Endodermal cell (in vitro differentiated cells): Measurements from ENCODE around the gene SPPL2C. TPM values are rescaled to one million over a fixed set of nuclear protein-coding genes. Genes with fewer than 3 reads are reported as not detected.
A peak's percentile ranks its signal among the peaks of the same experiment; 100 is the strongest.

Source experiments
- DNase-seq: peaks from one replicate; pipeline ENCODE4 v3.0.0-alpha.2; 2017
- H3K27ac ChIP-seq: 2 replicates; pipeline ENCODE4 v1.5.1; 2013; ENCODE audit warnings: mild to moderate bottlenecking, low read depth, low read length, moderate library complexity
- H3K27me3 ChIP-seq: 2 replicates; pipeline ENCODE4 v1.6.1; 2013; ENCODE audit warnings: mild to moderate bottlenecking, low read length, moderate library complexity; ENCODE audit not compliant: insufficient read depth, control insufficient read depth, poor library complexity, severe bottlenecking
- H3K36me3 ChIP-seq: 2 replicates; pipeline ENCODE4 v1.7.0; 2013; ENCODE audit warnings: mild to moderate bottlenecking, low read length, moderate library complexity; ENCODE audit not compliant: control insufficient read depth, insufficient read depth
- H3K4me1 ChIP-seq: one replicate; pipeline ENCODE4 v1.7.0; 2013; ENCODE audit warnings: low read length; ENCODE audit not compliant: control insufficient read depth, insufficient read depth
- H3K4me3 ChIP-seq: 2 replicates; pipeline ENCODE4 v1.5.1; 2013; ENCODE audit warnings: mild to moderate bottlenecking, low read length, moderate library complexity
- H3K9ac ChIP-seq: 2 replicates; pipeline ENCODE4 v1.6.1; 2013; ENCODE audit warnings: mild to moderate bottlenecking, low read length, moderate library complexity; ENCODE audit not compliant: poor library complexity, severe bottlenecking; ENCODE audit errors: extremely low read depth
- H3K9me3 ChIP-seq: 2 replicates; pipeline ENCODE4 v1.6.1; 2013; ENCODE audit warnings: mild to moderate bottlenecking, low read length, moderate library complexity; ENCODE audit not compliant: control insufficient read depth
- H3K27ac Mint-ChIP-seq: 2 replicates; pipeline ENCODE4 v1.8.0; 2020; ENCODE audit warnings: mixed read lengths
- H3K27me3 Mint-ChIP-seq: 2 replicates; pipeline ENCODE4 v1.8.0; 2021; ENCODE audit warnings: mild to moderate bottlenecking, mixed read lengths; ENCODE audit not compliant: insufficient read depth
- H3K36me3 Mint-ChIP-seq: 2 replicates; pipeline ENCODE4 v1.8.0; 2020; ENCODE audit warnings: low read depth, mixed read lengths
- H3K4me1 Mint-ChIP-seq: 2 replicates; pipeline ENCODE4 v1.8.0; 2020; ENCODE audit warnings: mixed read lengths
- H3K4me3 Mint-ChIP-seq: 2 replicates; pipeline ENCODE4 v1.8.0; 2020; ENCODE audit warnings: mild to moderate bottlenecking, moderate library complexity, mixed read lengths
- H3K9me3 Mint-ChIP-seq: 2 replicates; pipeline ENCODE4 v1.8.0; 2020; ENCODE audit warnings: mild to moderate bottlenecking, mixed read lengths
- CTCF ChIP-seq: fragments of 200-600 bp; sonication (generic); conservative IDR thresholded peaks from 2 replicates; pipeline ENCODE4 v1.5.0; 2021; ENCODE audit warnings: antibody characterized with exemption, mild to moderate bottlenecking
- WGBS, 2 experiments: methylation state at CpG; one replicate each; pipeline versions ENCODE4 v1.1.5 to v1.1.7; 2013; ENCODE audit warnings: missing lambda C conversion rate in 2 of 2, mixed read lengths in 1 of 2; ENCODE audit not compliant: insufficient coverage in 1 of 2, insufficient read length in 1 of 2; 5-methylcytosine and 5-hydroxymethylcytosine counted together
- total RNA-seq, 2 donors: library from RNA; stranded (reverse); fragmentation: NEBNext Ultra II Directional in 1 of 2; extraction: Animal tissue kit (Norgen Biotek cat#: 25700) in 1 of 2; gene quantifications; 2 replicates in 1 of 2; 3 replicates in 1 of 2; pipeline ENCODE4 v1.2.1, GENCODE V29; 2021

Gene SPPL2C
- total RNA-seq, 2 donors from 2014 or later = not detected

DNA sequence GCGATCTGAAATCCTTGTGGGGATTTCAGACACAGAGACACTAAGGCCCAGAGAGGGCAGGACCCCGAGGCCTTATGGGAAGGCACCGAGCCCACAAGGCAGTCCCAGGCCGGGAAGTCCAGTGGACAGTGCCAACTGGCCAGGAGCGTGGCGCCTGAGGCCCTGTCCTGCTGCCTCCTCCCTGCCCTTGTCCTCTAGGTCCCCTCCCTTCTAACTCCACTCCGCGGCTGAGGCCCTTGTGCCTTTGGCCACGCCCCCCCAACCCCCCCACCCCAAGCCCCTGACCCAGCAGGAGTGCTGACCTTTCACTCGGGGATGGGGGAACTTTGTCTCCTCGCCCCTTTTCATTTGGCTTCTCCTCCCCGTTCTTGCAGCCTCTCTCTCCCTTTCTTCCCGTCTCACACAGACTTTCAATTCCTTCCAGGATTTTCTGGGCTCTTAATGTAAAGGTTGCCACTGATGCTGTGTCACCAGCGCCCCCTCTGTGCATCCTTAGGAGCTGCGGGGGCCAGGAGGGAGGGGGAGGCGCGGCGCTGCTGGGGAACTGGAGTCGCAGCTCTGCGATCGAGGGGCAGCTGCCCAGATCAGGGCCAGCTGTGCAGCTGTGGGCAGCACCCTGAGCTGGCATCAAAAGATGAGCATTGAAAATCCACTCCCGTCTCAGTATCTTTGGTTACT lies 31.5 kb upstream of the SPPL2C start:
- H3K9me3 ChIP-seq = no peaks in the 10 kb centered on the region
- Mint-ChIP-seq H3K9me3 (no peaks in the 10 kb centered on the region), H3K27ac (no peak overlapping the region), H3K4me3 (no peak overlapping the region), H3K36me3 (no peaks in the 10 kb centered on the region), H3K27me3 (peaks cover 6% of the 10 kb centered on the region), H3K4me1 (no peaks in the 10 kb centered on the region)
- H3K9ac ChIP-seq = no peak overlapping the region
- H3K4me3 ChIP-seq = no peak overlapping the region
- 34 to 35% methylated on average over 11 to 19 of the region's 22 CpGs for WGBS, 2 experiments
- H3K4me1 ChIP-seq = no peaks in the 10 kb centered on the region
- no peak overlapping the region for H3K27ac ChIP-seq
- peak; percentile 83 for TF ChIP-seq CTCF
- DNase-seq = peak; percentile 96
- no peaks in the 10 kb centered on the region for H3K36me3 ChIP-seq
- H3K27me3 ChIP-seq = no peaks in the 10 kb centered on the region

DNA sequence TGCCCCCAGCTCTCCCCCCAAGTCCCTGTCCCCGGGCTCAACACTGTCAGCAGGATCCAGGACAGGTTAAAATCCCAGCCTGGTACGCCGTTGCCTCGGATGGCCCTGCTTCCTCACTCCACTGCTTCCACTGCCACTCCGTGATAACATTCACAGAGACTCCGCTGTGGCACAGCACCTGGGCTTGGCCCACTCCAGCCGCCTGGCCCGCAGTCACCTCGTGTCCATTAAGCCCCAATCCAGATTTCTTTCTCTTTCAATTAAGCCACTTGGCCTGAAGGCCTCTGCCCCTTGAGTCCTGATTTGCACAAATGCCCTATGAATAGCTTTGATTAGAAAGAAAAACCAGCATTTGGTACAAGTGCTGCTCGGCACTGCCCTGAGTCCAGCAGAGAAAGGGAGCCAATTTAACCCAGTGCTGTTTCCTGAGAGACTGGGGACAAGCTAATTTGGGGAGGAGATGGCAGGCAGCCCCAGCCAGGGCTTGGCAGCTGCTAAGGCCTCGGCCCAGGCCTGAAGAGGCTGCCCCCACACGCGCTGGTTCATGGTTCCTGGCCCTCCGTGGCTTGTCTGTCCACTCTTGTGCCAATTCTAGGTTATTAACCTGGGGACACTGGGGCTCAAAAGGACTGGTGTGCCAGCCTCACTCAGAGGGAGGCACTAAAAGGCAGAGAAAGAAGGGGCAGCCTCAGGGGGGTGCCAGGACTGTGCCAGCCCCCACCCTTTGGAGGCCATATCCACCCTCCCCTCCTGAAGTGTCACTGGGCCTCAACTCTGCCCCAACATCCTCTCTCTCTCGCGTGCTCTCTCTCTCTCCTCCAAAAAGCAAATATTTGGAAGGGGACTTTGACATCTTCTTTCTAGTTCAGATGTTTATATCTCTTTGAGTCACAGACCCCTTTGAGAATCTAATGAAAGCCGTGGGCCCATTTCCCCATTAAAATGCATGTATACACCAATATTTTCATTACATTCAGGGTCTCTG lies 29.8 kb upstream of the SPPL2C start:
- no peak overlapping the region for H3K4me3 ChIP-seq

GRCh38 chr17:45815752-45816151 lies 28.9 kb upstream of the SPPL2C start:
- TF ChIP-seq CTCF = no peak
- Histone ChIP-seq H3K27ac (no peak overlapping the region), H3K9me3 (no peaks in the 10 kb centered on the region), H3K4me1 (no peaks in the 10 kb centered on the region), H3K9ac (no peak overlapping the region), H3K27me3 (no peaks in the 10 kb centered on the region), H3K36me3 (no peaks in the 10 kb centered on the region), H3K4me3 (no peak overlapping the region)
- H3K27ac Mint-ChIP-seq = no peak overlapping the region
- DNase-seq = no peak
- peaks cover 9% of the 10 kb centered on the region for H3K27me3 Mint-ChIP-seq
- H3K36me3 Mint-ChIP-seq = no peaks in the 10 kb centered on the region
- no peaks in the 10 kb centered on the region for H3K4me1 Mint-ChIP-seq
- H3K4me3 Mint-ChIP-seq = no peak overlapping the region
- no peaks in the 10 kb centered on the region for H3K9me3 Mint-ChIP-seq
- 86 to 87% methylated on average over 3 to 6 of the region's 6 CpGs for WGBS, 2 experiments

More for the DNA sequence above, 29.8 kb upstream of the SPPL2C start:
- DNase-seq = no peak
- H3K9ac ChIP-seq = no peak overlapping the region
- peaks cover 6% of the 10 kb centered on the region for H3K27me3 Mint-ChIP-seq
- no peak overlapping the region for H3K27ac ChIP-seq
- H3K27me3 ChIP-seq = no peaks in the 10 kb centered on the region
- WGBS, 2 experiments = 89% methylated on average over 9 to 17 of the region's 17 CpGs
- no peaks in the 10 kb centered on the region for H3K36me3 ChIP-seq
- H3K36me3 Mint-ChIP-seq = no peaks in the 10 kb centered on the region
- no peak for TF ChIP-seq CTCF
- H3K4me1 ChIP-seq = no peaks in the 10 kb centered on the region
- no peak overlapping the region for H3K4me3 Mint-ChIP-seq
- H3K9me3 Mint-ChIP-seq = no peaks in the 10 kb centered on the region
- no peaks in the 10 kb centered on the region for H3K4me1 Mint-ChIP-seq
- H3K27ac Mint-ChIP-seq = no peak overlapping the region
- no peaks in the 10 kb centered on the region for H3K9me3 ChIP-seq
